Glomerular visceral epithelial cell (primary cell): ENCODE measurements around the gene PIM3.

Experiments
- DNase-seq: peaks from one replicate; pipeline ENCODE4 v3.0.0-alpha.2; 2016; ENCODE audit errors: extremely low spot score

PIM3 gene

GRCh38 chr22:50000587-50001387 is 40.2 kb downstream of the PIM3 start:
- DNase-seq = no peak

- DNase-seq = no peak
These were observed 41.0 kb downstream of the PIM3 start for GRCh38 chr22:50001388-50002231.

GRCh38 chr22:50002791-50003190 is 42.2 kb downstream of the PIM3 start:
- no peak for DNase-seq

- DNase-seq = no peak
These were observed 44.3 kb downstream of the PIM3 start for GRCh38 chr22:50004918-50005317.

GRCh38 chr22:50007057-50007511 is 46.5 kb downstream of the PIM3 start:
- DNase-seq = no peak

- DNase-seq = no peak
These were observed 47.8 kb downstream of the PIM3 start for GRCh38 chr22:50008151-50009040.

- no peak for DNase-seq
These were observed 48.7 kb downstream of the PIM3 start for GRCh38 chr22:50009251-50009650.

- DNase-seq = no peak
These were observed 49.4 kb downstream of the PIM3 start for GRCh38 chr22:50009765-50010675.

GRCh38 chr22:50010676-50011446 is 50.3 kb downstream of the PIM3 start:
- DNase-seq = no peak

GRCh38 chr22:50011447-50012210 is 51.1 kb downstream of the PIM3 start:
- DNase-seq = no peak

GRCh38 chr22:50012211-50013181 is 51.9 kb downstream of the PIM3 start, which contains the start of gene IL17REL:
TSS of gene IL17REL (minus strand) at chr22:50012765. CDS start at chr22:50012646, 119 bp downstream.
- DNase-seq = no peak
